Heart left ventricle (tissue), 13 donors: ENCODE measurements around the gene ATG16L2.

Experiments
- CTCF ChIP-seq, 12 donors: fragments of 200-600 bp; sonication (generic) in 4 of 12; IDR thresholded peaks; one replicate each; pipeline versions ENCODE4 v1.5.0 to v1.8.0; 2018 to 2022; ENCODE audit warnings: antibody characterized with exemption in 12 of 12, mild to moderate bottlenecking in 5 of 12
- POLR2A ChIP-seq, 2 donors: fragments of 450-650 bp; IDR thresholded peaks; one replicate each; pipeline ENCODE4 v1.6.1; 2017; ENCODE audit warnings: antibody characterized with exemption in 2 of 2, mild to moderate bottlenecking in 2 of 2, moderate library complexity in 2 of 2
- donor health status: ischemic (EF 13 %, LVEDD 7.1; RV severe dilation, severe dysfunction).
- donor health status: DM: no; HTN: yes; CAD: no.
- donor health status: DM: no; HTN: no; CAD: no.
- donor health status: ischemic (EF 25% LVEDD 6.9; RV normal size, moderate dysfunction).
- donor health status: ischemic (EF 25% LVEDD 5.7; RV mildly dilated, moderate dysfunction).
- donor health status: ischemic (EF 35%, LVEDD 5.7; RV mildly dilated, moderate dysfunction).
- donor health status: nonischemic (EF 11% LVEDD 7.7; RV severe dilation, severe dysfunction).
- donor health status: DM: yes; HTN: yes; CAD: no.
- donor health status: PGD.
- donor health status: ischemic (EF 29% LVEDD 5.4; RV normal size, mild dysfunction).
- donor health status: nonischemic (EF 23%, LVEDD 6.1; RV moderate dilation, normal function).

GRCh38 chr11:72816404-72816990 is 2.3 kb downstream of the ATG16L2 start:
- TF ChIP-seq CTCF (IDR thresholded peaks at IDR 0.05) (no peak), POLR2A (IDR thresholded peaks at IDR 0.05) (no peak)
